Naive B cell (primary cell): ENCODE measurements around the gene HS6ST1. TPM values are rescaled to one million over a fixed set of nuclear protein-coding genes. Genes with fewer than 3 reads are reported as not detected.
A peak's percentile ranks its signal among the peaks of the same experiment; 100 is the strongest.

Source experiments
- ATAC-seq, 2 donors: fragments of 150-1000 bp; cut with Tn5 transposase; 2 replicates each; pipeline ENCODE4 v1.10.0; 2021; ENCODE audit warnings: low read depth in 2 of 2, mild to moderate bottlenecking in 2 of 2, moderate library complexity in 2 of 2
- DNase-seq: peaks from one replicate; pipeline ENCODE4 v3.0.0; 2022
- H3K27ac Mint-ChIP-seq, 6 donors: one replicate each; pipeline ENCODE4 v1.8.0; 2020 to 2022; ENCODE audit warnings: mild to moderate bottlenecking in 6 of 6, mixed read lengths in 6 of 6, moderate library complexity in 5 of 6, inconsistent platforms in 2 of 6
- H3K27me3 Mint-ChIP-seq, 3 donors: one replicate each; pipeline ENCODE4 v1.8.0; 2021 to 2022; ENCODE audit warnings: mixed read lengths in 3 of 3, mild to moderate bottlenecking in 1 of 3
- H3K36me3 Mint-ChIP-seq, 2 donors: one replicate each; pipeline ENCODE4 v1.8.0; 2020 to 2022; ENCODE audit warnings: mixed read lengths in 2 of 2, inconsistent platforms in 1 of 2, mild to moderate bottlenecking in 1 of 2
- H3K4me1 Mint-ChIP-seq, 3 donors: one replicate each; pipeline ENCODE4 v1.8.0; 2020 to 2022; ENCODE audit warnings: mixed read lengths in 3 of 3, inconsistent platforms in 1 of 3, mild to moderate bottlenecking in 1 of 3, moderate library complexity in 1 of 3
- H3K4me3 Mint-ChIP-seq, 8 donors: one replicate each; pipeline ENCODE4 v1.8.0; 2020 to 2022; ENCODE audit warnings: mild to moderate bottlenecking in 8 of 8, mixed read lengths in 8 of 8, moderate library complexity in 8 of 8, inconsistent platforms in 2 of 8
- H3K9me3 Mint-ChIP-seq, 7 donors: one replicate each; pipeline ENCODE4 v1.8.0; 2020 to 2022; ENCODE audit warnings: mixed read lengths in 7 of 7, mild to moderate bottlenecking in 5 of 7, inconsistent platforms in 2 of 7, moderate library complexity in 1 of 7
- polyA plus RNA-seq, 6 donors: library from polyadenylated mRNA; unstranded; fragments of 300-500 nt; fragmentation: Illumina TruSeq; gene quantifications; one replicate each; pipeline ENCODE4 v1.2.3, GENCODE V29; 2021; ENCODE audit warnings: low read depth in 6 of 6

Gene HS6ST1
- polyA plus RNA-seq, 6 donors from 2014 or later, result 3.3 to 11.5 (median 6.8) TPM

DNA sequence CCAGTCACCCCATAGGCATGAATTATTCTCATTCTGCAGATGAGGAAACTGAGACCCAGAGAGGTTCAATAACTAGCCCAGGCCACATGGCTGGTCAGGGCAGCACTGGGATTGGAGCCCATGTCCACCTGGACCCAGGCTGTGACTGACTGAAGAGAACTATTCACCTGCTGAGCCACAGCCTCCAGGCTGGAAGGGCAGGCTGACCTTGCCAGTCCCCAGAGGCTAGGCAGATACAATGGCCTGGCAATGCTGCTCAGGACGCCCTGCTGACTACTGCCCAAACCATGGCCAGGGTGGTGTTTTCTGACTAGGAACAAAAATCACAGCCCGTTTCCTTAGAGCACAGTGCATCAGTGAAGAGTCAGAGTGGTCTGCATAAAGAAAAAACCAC is 36.8 kb downstream of the HS6ST1 start:
- no peaks in the 10 kb centered on the region for H3K27me3 Mint-ChIP-seq
- peak overlapping the region in 1 of 6 donors; percentile 41 for H3K27ac Mint-ChIP-seq
- no peaks in the 10 kb centered on the region for H3K9me3 Mint-ChIP-seq
- no peaks in the 10 kb centered on the region for H3K36me3 Mint-ChIP-seq
- peak overlapping the region in 1 of 8 donors; percentile 56 for H3K4me3 Mint-ChIP-seq
- no peak for DNase-seq
- no peak for ATAC-seq
- peaks cover 10 to 51% (median 40%) of the 10 kb centered on the region in 3 donors for H3K4me1 Mint-ChIP-seq

DNA sequence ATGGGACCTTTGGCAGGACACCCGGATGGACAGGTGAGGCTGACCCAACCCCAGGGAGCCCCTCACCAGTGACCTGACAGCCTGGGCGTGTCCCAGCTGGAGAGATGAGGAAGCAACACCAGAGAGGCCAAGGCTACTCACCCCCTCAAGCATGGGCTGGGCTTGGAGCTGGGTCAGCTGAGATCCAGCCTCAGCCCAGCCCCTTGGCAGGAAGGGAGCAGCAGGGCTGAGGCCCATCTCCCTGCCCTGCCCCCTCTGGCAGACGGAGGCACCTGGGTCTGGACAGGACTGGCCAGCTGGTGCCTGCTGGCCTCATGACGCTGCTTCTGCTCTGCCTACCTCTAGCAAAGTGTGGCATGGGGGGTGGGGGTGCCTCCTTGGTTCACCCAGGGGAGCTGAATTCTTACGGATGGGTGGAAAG is 37.8 kb downstream of the HS6ST1 start:
- Mint-ChIP-seq H3K4me3 (peak overlapping the region in 7 of 8 donors; percentile 56 to 87 (median 69)), H3K27me3 (no peaks in the 10 kb centered on the region), H3K4me1 (peaks cover 10 to 51% (median 40%) of the 10 kb centered on the region in 3 donors), H3K27ac (peak overlapping the region in 4 of 6 donors; percentile 41 to 92 (median 76)), H3K9me3 (peaks cover 0 to 3% (median 0%) of the 10 kb centered on the region in 7 donors), H3K36me3 (no peaks in the 10 kb centered on the region)
- DNase-seq, result no peak
- ATAC-seq, result peak; percentile 4 to 11

DNA sequence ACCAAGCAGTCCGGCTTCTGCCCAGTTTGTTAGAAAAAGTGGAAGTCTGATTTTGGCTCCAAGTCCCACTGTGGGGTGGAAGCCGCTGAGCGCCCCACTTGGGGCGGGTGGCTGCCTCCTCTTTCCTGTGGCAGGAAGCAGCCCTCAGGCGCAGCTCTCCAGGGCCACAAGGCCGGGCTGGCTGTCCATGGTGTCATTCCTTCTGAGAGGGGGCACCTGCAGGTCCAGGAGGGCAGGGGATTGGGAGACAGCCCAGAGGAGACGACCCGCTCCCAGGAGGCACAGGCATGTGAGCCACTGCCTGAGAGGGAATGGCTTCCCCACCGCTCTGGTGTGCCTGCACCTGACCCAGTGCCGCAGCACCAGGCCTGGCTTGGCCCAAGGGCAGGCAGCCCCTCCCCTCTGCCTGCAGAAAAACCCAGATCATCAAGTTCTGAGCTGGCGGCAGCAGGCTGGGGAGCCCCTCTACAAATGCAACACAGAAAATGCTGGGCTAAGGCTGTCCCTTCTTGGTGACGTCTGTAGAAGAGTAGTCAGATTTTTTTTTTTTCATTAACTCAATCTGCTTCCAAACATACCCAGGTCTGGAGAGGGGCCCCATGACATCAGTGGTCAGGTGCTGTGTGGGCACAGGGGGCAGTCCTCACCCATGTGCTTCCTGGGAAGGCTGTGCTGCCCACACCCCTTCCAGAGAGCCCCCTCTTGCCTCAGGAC is 38.4 kb downstream of the HS6ST1 start:
- peaks cover 6% of the 10 kb centered on the region in 2 donors for H3K36me3 Mint-ChIP-seq
- peak overlapping the region in 5 of 8 donors; percentile 39 to 75 (median 64) for H3K4me3 Mint-ChIP-seq
- peak overlapping the region in 3 of 6 donors; percentile 56 to 88 (median 70) for H3K27ac Mint-ChIP-seq
- no peak for DNase-seq
- H3K4me1 Mint-ChIP-seq, result peaks cover 10 to 51% (median 40%) of the 10 kb centered on the region in 3 donors
- peak; percentile 50 to 55 for ATAC-seq
- H3K9me3 Mint-ChIP-seq, result peaks cover 0 to 3% (median under 1%) of the 10 kb centered on the region in 7 donors
- H3K27me3 Mint-ChIP-seq, result no peaks in the 10 kb centered on the region

DNA sequence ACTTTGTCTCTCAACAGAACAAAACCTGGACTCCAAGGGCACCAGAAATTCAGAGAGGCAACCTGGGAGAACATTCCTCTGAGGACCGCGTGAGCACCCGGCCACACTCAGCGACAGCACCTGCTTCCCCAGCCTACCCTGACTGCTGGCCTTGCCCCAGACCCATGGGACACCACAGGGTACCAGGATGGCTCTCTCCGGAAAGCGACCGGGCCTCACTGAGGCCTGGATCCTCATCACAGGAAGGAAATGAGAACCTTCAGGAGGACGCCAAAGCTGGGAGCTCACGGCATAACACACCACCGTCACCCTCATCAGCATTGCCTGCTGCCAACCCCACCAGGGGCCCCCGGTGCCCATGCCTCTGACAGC is 38.9 kb downstream of the HS6ST1 start:
- Mint-ChIP-seq H3K4me1 (peaks cover 14 to 51% (median 40%) of the 10 kb centered on the region in 3 donors), H3K27ac (peak overlapping the region in 3 of 6 donors; percentile 59 to 88 (median 70)), H3K36me3 (peaks cover 11% of the 10 kb centered on the region in 2 donors), H3K4me3 (peak overlapping the region in 3 of 8 donors; percentile 39 to 59 (median 56)), H3K27me3 (no peaks in the 10 kb centered on the region), H3K9me3 (peaks cover 0 to 9% (median 4%) of the 10 kb centered on the region in 7 donors)
- ATAC-seq (no peak), DNase-seq (no peak)

DNA sequence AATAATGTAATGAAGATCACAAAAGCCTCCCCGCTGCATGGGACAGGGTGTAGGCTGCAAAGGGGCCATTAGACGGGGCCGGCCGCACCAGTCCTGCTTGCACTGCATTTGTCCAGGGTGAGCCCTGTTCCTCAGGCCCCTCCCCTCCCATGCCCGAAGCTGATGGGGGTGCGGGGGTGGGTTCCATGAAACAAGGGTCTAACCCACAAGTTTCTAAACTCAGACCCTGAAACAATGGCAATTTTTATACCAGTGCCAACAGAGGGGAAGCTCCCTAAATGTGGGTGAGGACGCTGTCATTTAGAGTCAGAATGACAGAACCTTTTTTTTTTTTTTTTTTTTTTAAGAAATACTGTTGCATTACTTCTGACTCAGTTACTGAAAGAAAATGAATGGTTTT is 39.7 kb downstream of the HS6ST1 start:
- Mint-ChIP-seq H3K27ac (no peak overlapping the region), H3K4me3 (no peak overlapping the region), H3K9me3 (peaks cover 3 to 16% (median 11%) of the 10 kb centered on the region in 7 donors), H3K36me3 (peaks cover 18 to 19% of the 10 kb centered on the region in 2 donors), H3K4me1 (peaks cover 15 to 48% (median 36%) of the 10 kb centered on the region in 3 donors), H3K27me3 (no peaks in the 10 kb centered on the region)
- ATAC-seq (no peak), DNase-seq (no peak)

DNA sequence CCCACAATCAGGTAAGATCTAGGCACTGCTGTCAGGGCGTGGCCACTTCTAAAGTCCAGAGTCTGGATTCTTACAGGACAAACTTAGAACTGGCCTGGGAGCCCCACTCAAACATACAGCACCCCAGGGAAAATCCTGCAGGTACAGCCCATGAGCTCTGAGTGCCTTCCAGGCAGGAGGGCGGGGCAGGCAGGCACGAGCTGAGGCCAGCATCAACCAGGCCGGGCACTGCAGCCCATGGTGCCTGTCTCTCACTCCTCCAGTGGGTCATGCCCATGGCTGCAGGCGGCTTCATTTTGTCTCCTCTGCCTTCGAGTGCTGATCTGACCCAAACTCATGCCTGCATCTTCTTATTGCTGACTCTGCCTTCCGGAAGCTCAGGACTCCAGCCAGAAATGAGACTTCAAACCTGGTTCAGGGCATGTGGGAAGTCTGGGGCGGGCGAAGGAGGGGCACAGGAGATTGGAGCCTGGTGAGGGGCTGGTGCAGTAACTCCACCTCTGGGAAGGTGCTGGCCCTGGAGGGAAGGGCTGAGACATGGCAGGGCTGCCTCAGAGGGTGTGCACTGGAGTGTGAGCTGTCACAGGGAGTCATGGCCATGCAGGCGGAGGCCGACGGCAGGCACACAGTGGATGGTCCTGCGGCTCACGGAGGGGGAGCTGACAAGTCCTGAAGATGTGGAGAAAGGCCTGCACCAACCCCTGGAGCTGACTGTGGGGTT is 40.5 kb downstream of the HS6ST1 start:
- peak overlapping the region in 3 of 6 donors; percentile 49 to 71 (median 70) for H3K27ac Mint-ChIP-seq
- H3K27me3 Mint-ChIP-seq, result no peaks in the 10 kb centered on the region
- DNase-seq (no peak), ATAC-seq (no peak)
- peaks cover 20 to 24% of the 10 kb centered on the region in 2 donors for H3K36me3 Mint-ChIP-seq
- peaks cover 6 to 19% (median 13%) of the 10 kb centered on the region in 7 donors for H3K9me3 Mint-ChIP-seq
- H3K4me3 Mint-ChIP-seq, result peak overlapping the region in 1 of 8 donors; percentile 25
- peaks cover 18 to 47% (median 33%) of the 10 kb centered on the region in 3 donors for H3K4me1 Mint-ChIP-seq

DNA sequence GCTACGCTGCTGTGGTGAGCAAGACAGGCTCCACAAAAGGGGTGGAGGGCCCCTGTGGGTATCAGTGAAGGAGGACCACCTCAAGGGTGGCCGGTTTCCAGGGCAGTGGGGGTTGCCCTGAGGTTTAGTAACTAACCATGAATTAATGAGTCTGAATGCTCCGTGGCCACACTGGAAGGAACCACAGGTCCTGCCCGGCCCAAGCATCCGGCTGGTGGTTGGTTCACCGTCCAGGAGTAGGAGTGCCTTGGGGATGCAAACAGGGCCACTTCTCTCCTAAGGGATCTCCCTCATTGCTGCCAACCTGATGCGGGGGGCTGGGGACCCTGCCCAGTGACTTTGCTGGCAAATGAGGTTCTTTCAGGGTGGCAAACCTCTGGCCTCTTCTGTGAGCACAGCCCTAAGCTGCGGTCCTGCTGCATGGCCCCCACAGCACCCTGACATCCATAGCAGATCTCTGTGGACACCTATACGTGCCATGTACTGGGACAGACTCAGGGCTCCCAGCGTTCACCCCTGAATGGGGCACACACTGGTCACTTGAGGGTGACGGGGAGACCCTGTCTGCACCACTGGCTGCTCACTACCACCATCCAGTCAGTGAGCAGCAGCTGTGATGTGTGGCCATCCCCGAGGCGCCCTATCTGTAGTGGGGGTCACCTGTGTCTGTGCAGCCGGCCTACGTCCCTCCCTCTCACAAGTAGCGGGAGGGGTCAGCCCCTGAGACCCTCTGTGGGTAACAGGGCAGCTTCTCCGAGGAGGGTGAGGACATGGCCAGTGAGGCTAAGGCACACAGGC is 41.6 kb downstream of the HS6ST1 start:
- Mint-ChIP-seq H3K27ac (peak overlapping the region in 1 of 6 donors; percentile 59), H3K27me3 (no peaks in the 10 kb centered on the region), H3K36me3 (peaks cover 20 to 24% of the 10 kb centered on the region in 2 donors), H3K4me1 (peaks cover 18 to 42% (median 29%) of the 10 kb centered on the region in 3 donors), H3K4me3 (no peak overlapping the region), H3K9me3 (peaks cover 6 to 19% (median 13%) of the 10 kb centered on the region in 7 donors)
- no peak for ATAC-seq
- no peak for DNase-seq

DNA sequence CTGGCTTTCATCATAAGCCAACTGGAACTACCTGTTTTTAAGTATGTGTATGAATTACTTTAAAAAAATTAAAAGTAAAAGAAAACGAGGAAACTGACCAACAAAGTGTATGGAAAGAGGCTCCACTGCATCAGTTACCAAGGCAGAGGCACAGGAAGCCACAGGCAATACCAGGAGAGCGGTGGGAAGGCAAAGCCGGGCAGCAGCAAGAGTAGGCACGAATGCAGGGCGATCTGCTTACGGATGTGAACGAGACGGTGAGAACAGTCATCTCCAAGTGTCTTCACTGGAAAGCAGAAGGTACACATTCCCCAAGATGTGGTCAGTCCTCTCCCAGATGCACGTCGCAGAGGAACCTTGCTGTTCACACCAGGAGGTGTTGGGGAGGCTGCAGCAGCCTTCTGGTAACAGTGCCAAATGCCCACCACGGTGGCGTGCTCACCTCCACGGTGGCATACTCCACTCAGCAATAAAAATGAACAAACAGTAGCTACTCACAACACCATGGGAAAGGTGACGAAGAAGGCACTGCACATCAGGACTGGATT is 43.1 kb downstream of the HS6ST1 start:
- ATAC-seq (no peak), DNase-seq (no peak)
- Mint-ChIP-seq H3K27me3 (no peaks in the 10 kb centered on the region), H3K4me3 (no peak overlapping the region), H3K36me3 (peaks cover 20 to 24% of the 10 kb centered on the region in 2 donors), H3K4me1 (peaks cover 8 to 33% (median 16%) of the 10 kb centered on the region in 3 donors), H3K27ac (no peak overlapping the region), H3K9me3 (peaks cover 6 to 19% (median 13%) of the 10 kb centered on the region in 7 donors)

DNA sequence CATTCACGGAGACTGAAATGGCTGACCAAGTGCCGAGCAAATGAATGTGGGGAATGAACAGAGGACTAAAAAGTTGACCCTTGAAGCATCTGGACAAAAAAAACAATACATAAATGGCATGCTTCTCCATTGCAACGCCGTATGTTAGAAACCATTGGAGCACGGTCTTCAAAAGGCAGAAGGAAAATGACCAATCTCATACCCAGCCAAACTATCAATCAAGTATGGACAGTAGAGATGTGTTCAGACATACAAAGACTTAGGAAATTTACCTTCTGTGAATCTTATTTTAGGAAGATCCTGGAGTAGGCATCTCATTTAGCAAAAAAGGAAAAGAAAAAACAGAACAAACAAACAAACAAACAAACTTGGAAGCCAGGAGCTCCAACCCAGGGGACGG is 44.5 kb downstream of the HS6ST1 start:
- H3K4me1 Mint-ChIP-seq, result peaks cover 2 to 19% (median 8%) of the 10 kb centered on the region in 3 donors
- peak overlapping the region in 2 of 6 donors; percentile 44 to 54 for H3K27ac Mint-ChIP-seq
- peaks cover 6 to 19% (median 13%) of the 10 kb centered on the region in 7 donors for H3K9me3 Mint-ChIP-seq
- DNase-seq, result no peak
- no peaks in the 10 kb centered on the region for H3K27me3 Mint-ChIP-seq
- peaks cover 20 to 24% of the 10 kb centered on the region in 2 donors for H3K36me3 Mint-ChIP-seq
- no peak overlapping the region for H3K4me3 Mint-ChIP-seq
- no peak for ATAC-seq

DNA sequence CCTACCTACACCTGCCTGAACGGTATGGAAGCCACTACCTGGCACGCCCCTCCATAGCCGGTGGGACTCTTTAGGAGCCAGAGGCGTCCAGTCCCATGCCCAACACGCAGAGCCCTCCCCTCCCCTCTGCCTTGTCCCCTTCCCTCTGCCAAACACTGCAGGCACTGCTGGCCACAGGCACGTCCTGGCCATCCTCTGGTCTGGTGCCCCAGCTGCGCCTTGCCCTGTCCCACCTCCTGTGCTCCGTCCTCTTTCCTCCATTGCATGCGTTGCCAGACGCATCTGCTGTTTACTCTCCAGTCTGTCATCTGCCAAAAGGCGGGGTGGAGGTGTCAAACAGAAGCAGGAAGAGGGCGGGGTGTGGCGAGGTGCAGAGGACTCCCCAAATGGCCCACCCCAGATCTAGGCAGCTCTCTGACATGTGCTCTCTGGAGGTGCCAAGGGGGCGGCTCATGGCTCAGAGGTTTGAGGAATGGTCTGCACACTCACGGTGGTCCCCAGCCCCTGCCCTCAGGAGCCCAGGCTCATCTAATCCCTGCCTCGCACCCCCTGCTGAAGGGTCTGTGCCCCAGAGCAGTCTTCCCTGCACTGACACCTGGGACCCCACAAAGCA is 45.1 kb downstream of the HS6ST1 start:
- no peak overlapping the region for H3K4me3 Mint-ChIP-seq
- no peaks in the 10 kb centered on the region for H3K27me3 Mint-ChIP-seq
- peaks cover 20 to 24% of the 10 kb centered on the region in 2 donors for H3K36me3 Mint-ChIP-seq
- no peak for DNase-seq
- H3K9me3 Mint-ChIP-seq, result peaks cover 6 to 19% (median 13%) of the 10 kb centered on the region in 7 donors
- H3K4me1 Mint-ChIP-seq, result peaks cover 2 to 19% (median 8%) of the 10 kb centered on the region in 3 donors
- H3K27ac Mint-ChIP-seq, result peak overlapping the region in 1 of 6 donors; percentile 54
- no peak for ATAC-seq

DNA sequence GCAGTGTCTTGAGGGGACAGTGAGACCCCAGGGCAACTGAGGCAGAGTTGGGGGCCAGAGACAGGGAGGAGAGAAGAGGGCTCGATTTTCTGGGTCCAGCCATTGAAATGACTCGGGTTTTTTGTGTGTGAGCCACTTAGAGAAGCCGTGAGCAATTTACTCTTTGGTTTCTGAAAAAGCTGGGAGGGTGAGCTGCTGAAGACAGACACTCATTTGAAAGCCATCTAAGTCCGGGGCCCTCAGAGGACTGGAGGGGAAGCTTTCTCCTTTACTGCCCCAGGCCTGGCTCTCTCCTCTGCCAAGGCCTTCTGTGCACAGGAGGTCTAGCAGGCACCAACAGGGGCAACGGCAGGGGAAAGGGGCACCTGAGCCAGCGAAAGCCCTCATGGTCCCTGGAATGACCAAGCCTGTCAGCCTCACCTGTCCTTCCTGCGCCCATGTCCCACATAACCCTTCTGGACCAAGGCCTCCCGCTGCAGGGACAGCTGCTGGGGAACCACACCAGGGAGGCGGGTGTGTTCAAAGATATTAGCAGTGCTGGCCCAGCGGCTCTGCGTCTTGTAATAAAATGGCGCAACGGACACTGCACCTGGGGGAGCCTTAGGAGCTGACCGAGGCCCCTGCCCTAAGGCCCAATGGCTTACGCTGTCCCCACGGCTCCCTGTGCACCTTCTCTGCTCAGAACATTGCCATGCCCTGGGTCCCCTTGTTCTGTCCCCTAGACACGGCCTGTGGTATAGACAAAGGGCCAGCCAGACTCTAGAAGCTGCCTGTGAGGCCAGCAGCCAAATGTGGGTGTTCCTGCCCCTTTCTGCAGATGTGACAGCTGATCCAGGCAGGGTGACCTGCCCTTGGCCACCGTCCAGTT is 45.8 kb downstream of the HS6ST1 start:
- peaks cover 20 to 24% of the 10 kb centered on the region in 2 donors for H3K36me3 Mint-ChIP-seq
- peaks cover 2 to 19% (median 8%) of the 10 kb centered on the region in 3 donors for H3K4me1 Mint-ChIP-seq
- peaks cover 6 to 19% (median 13%) of the 10 kb centered on the region in 7 donors for H3K9me3 Mint-ChIP-seq
- H3K4me3 Mint-ChIP-seq, result no peak overlapping the region
- H3K27ac Mint-ChIP-seq, result no peak overlapping the region
- DNase-seq, result no peak
- ATAC-seq, result no peak
- no peaks in the 10 kb centered on the region for H3K27me3 Mint-ChIP-seq
